ENCODE results near the gene RASL11A. TPM values are rescaled to one million over a fixed set of nuclear protein-coding genes. Genes with fewer than 3 reads are reported as not detected.
"Not testable (repeated sequence)": the region's sequence is repeated elsewhere in the genome, so short reads cannot be mapped to it uniquely, and the experiment has no call there.

RASL11A gene
- total RNA-seq (2021) = 2.0 and 2.7 TPM in 2 replicates
- long read RNA-seq, partial matches to known transcripts = 0 of 2 reads
- long read RNA-seq, other reads (novel, unspliced or antisense) = 0 of 2 reads

DNA sequence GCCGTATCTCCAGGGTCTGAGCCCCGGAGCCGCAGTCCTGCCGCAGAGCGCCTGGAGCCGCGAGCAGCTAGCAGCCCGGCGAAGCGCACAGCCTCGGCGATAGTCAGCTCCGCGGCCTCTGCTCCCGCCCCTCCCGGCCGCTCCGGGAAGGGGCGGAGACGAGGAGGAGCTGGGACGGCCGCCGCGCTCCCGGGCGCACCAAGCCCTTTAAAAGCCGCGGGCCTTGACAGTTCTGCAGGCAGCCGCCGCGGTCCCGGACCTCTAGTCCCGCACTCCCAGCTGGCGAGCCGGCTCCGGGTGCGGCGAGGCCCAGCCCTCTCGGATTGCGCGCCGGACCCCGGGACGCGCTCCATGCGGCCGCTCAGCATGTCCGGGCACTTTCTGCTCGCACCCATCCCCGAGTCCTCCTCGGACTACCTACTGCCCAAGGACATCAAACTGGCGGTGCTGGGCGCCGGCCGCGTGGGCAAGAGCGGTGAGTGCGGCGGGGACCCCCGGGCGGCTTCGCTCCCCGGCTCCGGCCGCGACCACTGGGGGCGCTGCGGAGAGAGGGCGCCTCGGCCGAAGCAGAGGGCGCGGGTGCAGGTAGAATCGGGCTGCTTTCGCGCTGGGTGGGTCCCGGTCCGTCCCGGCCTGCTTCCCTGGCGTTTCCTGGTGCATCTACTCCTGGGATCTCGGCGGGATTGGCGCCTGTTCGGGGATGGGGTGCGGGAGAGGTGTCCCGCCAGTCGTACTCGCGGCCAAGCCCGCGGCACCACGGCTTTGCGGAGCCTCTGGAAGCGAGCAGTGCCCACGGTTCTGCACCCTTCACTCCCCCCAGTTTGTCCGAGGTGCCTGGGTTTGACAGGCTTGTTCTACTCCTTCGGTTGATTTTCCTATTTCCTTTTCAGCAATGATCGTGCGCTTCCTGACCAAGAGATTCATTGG is at the start of gene RASL11A:
Gene RASL11A, plus strand, starts transcription at position 237 of the 927 bp plus-strand sequence. Its CDS starts 115 bp downstream, at position 352.
- H3K27ac ChIP-seq (ENCODE audit: insufficient read length, low read depth, low read length) = no peak within 1 kb of the TSS

DNA sequence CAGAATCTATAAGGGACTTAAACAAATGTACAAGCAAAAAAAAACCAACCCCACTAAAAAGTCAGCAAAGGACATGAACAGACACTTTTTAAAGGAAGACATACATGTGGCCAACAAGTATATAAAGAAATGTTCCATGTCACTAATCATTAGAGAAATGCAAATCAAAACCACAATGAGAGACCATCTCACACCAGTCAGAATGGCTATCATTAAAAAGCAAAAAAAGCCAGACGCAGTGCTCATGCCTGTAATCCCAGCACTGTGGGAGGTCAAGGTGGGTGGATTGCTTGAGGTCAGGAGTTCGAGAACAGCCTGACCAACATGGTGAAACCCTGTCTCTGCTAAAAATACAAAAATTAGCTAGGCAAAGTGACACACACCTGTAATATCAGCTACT is 48.5 kb upstream of the RASL11A start:
- not testable (repeated sequence) for H4K5ac ChIP-seq (ENCODE audit: insufficient read length, low read depth, low read length); H3K4me3 Mint-ChIP-seq; H3K79me2 ChIP-seq (ENCODE audit: insufficient read depth, low read length); H2BK120ac ChIP-seq (ENCODE audit: low read depth, low read length, poor library complexity, severe bottlenecking); H2BK12ac ChIP-seq (ENCODE audit: insufficient read length, low read depth, low read length); H3K56ac ChIP-seq (ENCODE audit: insufficient read length, low read depth, low read length); DNase-seq; H4K8ac ChIP-seq (replicated peaks; ENCODE audit: insufficient read length, low read depth, low read length); H3K4me2 ChIP-seq (ENCODE audit: insufficient read depth, insufficient read length, low read length); H2BK15ac ChIP-seq (ENCODE audit: low read depth, low read length); H2AK5ac ChIP-seq (ENCODE audit: insufficient read length, low read length); H3K18ac ChIP-seq (ENCODE audit: insufficient read length, low read depth, low read length); H3K4ac ChIP-seq (ENCODE audit: low read depth, low read length); H3K9ac ChIP-seq (ENCODE audit: extremely low read depth, insufficient read length, low read length); H3K9me3 ChIP-seq (ENCODE audit: control insufficient read depth, low read depth, low read length); H3K27ac Mint-ChIP-seq; H3K79me1 ChIP-seq (ENCODE audit: insufficient read depth, low read depth, low read length, poor library complexity, severe bottlenecking); H3T11ph ChIP-seq (ENCODE audit: low read length); H2BK5ac ChIP-seq (ENCODE audit: insufficient read length, low read length); H3K4me1 Mint-ChIP-seq; H2AFZ ChIP-seq (ENCODE audit: low read length); H2BK20ac ChIP-seq (ENCODE audit: low read depth, low read length, poor library complexity, severe bottlenecking); H3K27me3 Mint-ChIP-seq (ENCODE audit: low read depth); H3K4me1 ChIP-seq (ENCODE audit: insufficient read depth, low read length); H3K27ac ChIP-seq (ENCODE audit: insufficient read length, low read depth, low read length); H3K27me3 ChIP-seq (ENCODE audit: insufficient read depth, low read length); H3K14ac ChIP-seq (ENCODE audit: insufficient read depth, low read length); H4K20me1 ChIP-seq (ENCODE audit: control insufficient read depth, insufficient read depth, insufficient read length); H3K23ac ChIP-seq (ENCODE audit: insufficient read length, low read depth, low read length); H3K23me2 ChIP-seq (ENCODE audit: insufficient read length, low read depth, low read length, poor library complexity, severe bottlenecking); H4K91ac ChIP-seq (ENCODE audit: insufficient read length, low read depth, low read length)
- WGBS (ENCODE audit: extremely low coverage, insufficient read length, low lambda C conversion rate) = no CpG with 5 or more reads among the region's 2 CpGs
- peaks cover 14 to 16% of the 10 kb centered on the region in 2 experiments for H3K9me3 Mint-ChIP-seq
- peaks cover 6 to 20% (median 18%) of the 10 kb centered on the region in 3 experiments for H3K36me3 Mint-ChIP-seq (ENCODE audit: insufficient read depth in 1 of 3, low read depth in 3 of 3)

More for the DNA sequence above, at the start of gene RASL11A:
- DNase-seq = peak; percentile 89
- no peak within 1 kb of the TSS for H2BK12ac ChIP-seq (ENCODE audit: insufficient read length, low read depth, low read length)
- H3K23me2 ChIP-seq (ENCODE audit: insufficient read length, low read depth, low read length, poor library complexity, severe bottlenecking) = peaks cover 9% of the 10 kb centered on the region
- H4K8ac ChIP-seq (replicated peaks; ENCODE audit: insufficient read length, low read depth, low read length) = no peak within 1 kb of the TSS
- peaks cover 63% of the 10 kb centered on the region for H3K27me3 Mint-ChIP-seq (ENCODE audit: low read depth)
- peak within 1 kb of the TSS; percentile 74 to 88 for H3K4me3 Mint-ChIP-seq
- H3K9me3 Mint-ChIP-seq = no peaks in the 10 kb centered on the region; a peak in 1 of 5 replicates
- no peak within 1 kb of the TSS for H2BK20ac ChIP-seq (ENCODE audit: low read depth, low read length, poor library complexity, severe bottlenecking)
- no peak within 1 kb of the TSS; the same call in none of the 2 replicates for H3K14ac ChIP-seq (ENCODE audit: insufficient read depth, low read length)
- TF ChIP-seq, protein P1, sequence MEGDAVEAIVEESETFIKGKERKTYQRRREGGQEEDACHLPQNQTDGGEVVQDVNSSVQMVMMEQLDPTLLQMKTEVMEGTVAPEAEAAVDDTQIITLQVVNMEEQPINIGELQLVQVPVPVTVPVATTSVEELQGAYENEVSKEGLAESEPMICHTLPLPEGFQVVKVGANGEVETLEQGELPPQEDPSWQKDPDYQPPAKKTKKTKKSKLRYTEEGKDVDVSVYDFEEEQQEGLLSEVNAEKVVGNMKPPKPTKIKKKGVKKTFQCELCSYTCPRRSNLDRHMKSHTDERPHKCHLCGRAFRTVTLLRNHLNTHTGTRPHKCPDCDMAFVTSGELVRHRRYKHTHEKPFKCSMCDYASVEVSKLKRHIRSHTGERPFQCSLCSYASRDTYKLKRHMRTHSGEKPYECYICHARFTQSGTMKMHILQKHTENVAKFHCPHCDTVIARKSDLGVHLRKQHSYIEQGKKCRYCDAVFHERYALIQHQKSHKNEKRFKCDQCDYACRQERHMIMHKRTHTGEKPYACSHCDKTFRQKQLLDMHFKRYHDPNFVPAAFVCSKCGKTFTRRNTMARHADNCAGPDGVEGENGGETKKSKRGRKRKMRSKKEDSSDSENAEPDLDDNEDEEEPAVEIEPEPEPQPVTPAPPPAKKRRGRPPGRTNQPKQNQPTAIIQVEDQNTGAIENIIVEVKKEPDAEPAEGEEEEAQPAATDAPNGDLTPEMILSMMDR (conservative IDR thresholded peaks at IDR 0.05) = peak; percentile 99
- peaks cover 9 to 15% of the 10 kb centered on the region in 2 experiments for H3K4me1 Mint-ChIP-seq
- H3K23ac ChIP-seq (ENCODE audit: insufficient read length, low read depth, low read length) = no peak within 1 kb of the TSS
- no peak within 1 kb of the TSS for H4K5ac ChIP-seq (ENCODE audit: insufficient read length, low read depth, low read length)
- WGBS (ENCODE audit: extremely low coverage, insufficient read length, low lambda C conversion rate) = no CpG with 5 or more reads among the region's 99 CpGs
- H3K9ac ChIP-seq (ENCODE audit: extremely low read depth, insufficient read length, low read length) = peak within 1 kb of the TSS; percentile 53
- no peak within 1 kb of the TSS for H3K4ac ChIP-seq (ENCODE audit: low read depth, low read length)
- H2AFZ ChIP-seq (ENCODE audit: low read length) = no peak within 1 kb of the TSS
- no peak within 1 kb of the TSS for H2BK120ac ChIP-seq (ENCODE audit: low read depth, low read length, poor library complexity, severe bottlenecking)
- H3K4me1 ChIP-seq (ENCODE audit: insufficient read depth, low read length) = no peaks in the 10 kb centered on the region
- H2AK5ac ChIP-seq (ENCODE audit: insufficient read length, low read length) = no peak within 1 kb of the TSS
- no peak within 1 kb of the TSS for H2BK5ac ChIP-seq (ENCODE audit: insufficient read length, low read length)
- no peaks in the 10 kb centered on the region for H3K36me3 Mint-ChIP-seq (ENCODE audit: insufficient read depth in 1 of 3, low read depth in 3 of 3)
- H3K79me2 ChIP-seq (ENCODE audit: insufficient read depth, low read length) = no peaks in the 10 kb centered on the region
- peak within 1 kb of the TSS; percentile 97 for H3K4me2 ChIP-seq (ENCODE audit: insufficient read depth, insufficient read length, low read length)
- H3K27ac Mint-ChIP-seq = peak within 1 kb of the TSS in 1 of 3 experiments; percentile 67; a peak in 2 of 7 replicates
- no peaks in the 10 kb centered on the region for H3K9me3 ChIP-seq (ENCODE audit: control insufficient read depth, low read depth, low read length)
- H4K20me1 ChIP-seq (ENCODE audit: control insufficient read depth, insufficient read depth, insufficient read length) = no peaks in the 10 kb centered on the region
- no peak within 1 kb of the TSS for H3T11ph ChIP-seq (ENCODE audit: low read length)
- H3K56ac ChIP-seq (ENCODE audit: insufficient read length, low read depth, low read length) = no peak within 1 kb of the TSS
- H3K18ac ChIP-seq (ENCODE audit: insufficient read length, low read depth, low read length) = no peak within 1 kb of the TSS
- H3K27me3 ChIP-seq (ENCODE audit: insufficient read depth, low read length) = no peaks in the 10 kb centered on the region
- H4K91ac ChIP-seq (ENCODE audit: insufficient read length, low read depth, low read length) = no peak within 1 kb of the TSS
- no peak within 1 kb of the TSS for H2BK15ac ChIP-seq (ENCODE audit: low read depth, low read length)
- H3K79me1 ChIP-seq (ENCODE audit: insufficient read depth, low read depth, low read length, poor library complexity, severe bottlenecking) = no peaks in the 10 kb centered on the region

All from H9 (cell line).